MM.1S (cell line): ENCODE data around the gene CPNE1.
"Not testable (repeated sequence)": the region's sequence is repeated elsewhere in the genome, so short reads cannot be mapped to it uniquely, and the experiment has no call there.

Source experiments
- DNase-seq: peaks from one replicate; pipeline ENCODE4 v3.0.0-alpha.2; 2015
- H2AFZ ChIP-seq: fragments of 300-600 bp; sonication (generic); 2 replicates; pipeline ENCODE4 v1.6.0; 2016; ENCODE audit warnings: antibody characterized with exemption, low read length
- H3F3A ChIP-seq: fragments of 300-600 bp; sonication (generic); 2 replicates; pipeline ENCODE4 v1.6.1; 2016; ENCODE audit warnings: mild to moderate bottlenecking, antibody characterized with exemption, low read length, moderate library complexity, mixed read lengths; ENCODE audit not compliant: insufficient read depth
- H3K27ac ChIP-seq: fragments of 300-600 bp; sonication (generic); 2 replicates; pipeline ENCODE4 v1.5.1; 2016; ENCODE audit warnings: mild to moderate bottlenecking, low read length
- H3K27me3 ChIP-seq: fragments of 300-600 bp; sonication (generic); replicated peaks from 2 replicates; pipeline ENCODE4 v1.6.0; 2016; ENCODE audit warnings: low read length; ENCODE audit not compliant: insufficient read depth
- H3K36me3 ChIP-seq: fragments of 300-600 bp; sonication (generic); replicated peaks from 2 replicates; pipeline ENCODE4 v1.6.1; 2016; ENCODE audit warnings: mild to moderate bottlenecking, low read length, mixed read lengths; ENCODE audit not compliant: insufficient read depth
- H3K4me1 ChIP-seq: fragments of 300-600 bp; sonication (generic); 2 replicates; pipeline ENCODE4 v1.6.1; 2016; ENCODE audit warnings: low read length, mixed read lengths
- H3K4me2 ChIP-seq: fragments of 300-600 bp; sonication (generic); 2 replicates; pipeline ENCODE4 v1.6.0; 2016; ENCODE audit warnings: low read depth, low read length
- H3K4me3 ChIP-seq: fragments of 300-600 bp; sonication (generic); 2 replicates; pipeline ENCODE4 v1.5.1; 2016; ENCODE audit warnings: low read length, mixed read lengths
- H3K79me2 ChIP-seq: fragments of 300-600 bp; sonication (generic); 2 replicates; pipeline ENCODE4 v1.6.1; 2016; ENCODE audit warnings: mixed run types, low read length, mixed read lengths
- H3K9ac ChIP-seq: fragments of 300-600 bp; sonication (generic); 2 replicates; pipeline ENCODE4 v1.6.1; 2016; ENCODE audit warnings: low read length, mixed read lengths
- H3K9me2 ChIP-seq: fragments of 300-600 bp; sonication (generic); replicated peaks from 2 replicates; pipeline ENCODE4 v1.6.1; 2016; ENCODE audit warnings: mild to moderate bottlenecking, low read length, mixed read lengths; ENCODE audit not compliant: insufficient read depth
- H3K9me3 ChIP-seq: fragments of 300-600 bp; sonication (generic); replicated peaks from 2 replicates; pipeline ENCODE4 v1.6.1; 2016; ENCODE audit warnings: mild to moderate bottlenecking, low read length, mixed read lengths; ENCODE audit not compliant: insufficient read depth
- H4K20me1 ChIP-seq: fragments of 300-600 bp; sonication (generic); 2 replicates; pipeline ENCODE4 v1.6.1; 2016; ENCODE audit warnings: mild to moderate bottlenecking, low read length, moderate library complexity, mixed read lengths; ENCODE audit not compliant: insufficient read depth
- EZH2 ChIP-seq: fragments of 300-600 bp; sonication (generic); optimal IDR thresholded peaks from 2 replicates; pipeline ENCODE3; 2017; ENCODE audit warnings: low read depth, mild to moderate bottlenecking, antibody characterized with exemption, low read length, mixed read lengths
- EZH2phosphoT487 ChIP-seq: fragments of 300-600 bp; sonication (generic); IDR thresholded peaks from 2 replicates; pipeline ENCODE4 v1.6.1; 2018; ENCODE audit warnings: antibody characterized with exemption, low read length
- TF ChIP-seq, protein P1 (sequence below): fragments of 300-600 bp; sonication (generic); IDR thresholded peaks from 2 replicates; pipeline ENCODE4 v1.5.1; 2016; ENCODE audit warnings: antibody characterized with exemption, low read length, mixed read lengths

CPNE1 gene

DNA sequence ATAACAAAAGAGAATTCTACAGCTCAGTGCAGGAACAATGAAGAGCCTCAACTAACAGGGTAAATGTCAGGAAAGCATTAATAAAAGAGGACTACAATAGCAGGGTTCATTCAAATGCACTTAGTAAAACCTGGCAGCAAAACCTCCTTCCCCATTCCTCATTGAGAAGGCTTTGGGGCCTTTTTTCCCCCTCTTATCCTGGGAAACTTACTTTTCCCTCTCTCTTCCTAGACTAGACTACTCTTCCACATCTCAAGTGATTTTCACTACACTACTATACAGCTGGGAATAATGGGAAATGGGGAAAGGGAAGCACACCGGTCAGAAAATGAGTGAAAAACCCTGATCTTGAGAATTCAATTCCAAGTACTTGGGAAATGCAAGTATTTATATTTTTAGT lies 44.6 kb upstream of the CPNE1 start:
- Histone ChIP-seq H3K27me3 (no peaks in the 10 kb centered on the region), H3K79me2 (peaks cover 94% of the 10 kb centered on the region), H3K4me2 (no peak overlapping the region), H3K4me3 (no peak overlapping the region), H3F3A (peaks cover 35% of the 10 kb centered on the region), H3K27ac (no peak overlapping the region), H3K9me3 (no peaks in the 10 kb centered on the region), H3K36me3 (peaks cover 41% of the 10 kb centered on the region), H3K9me2 (no peaks in the 10 kb centered on the region), H3K9ac (no peak overlapping the region), H4K20me1 (peaks cover 43% of the 10 kb centered on the region), H3K4me1 (no peaks in the 10 kb centered on the region), H2AFZ (no peak overlapping the region)
- TF ChIP-seq, protein P1, sequence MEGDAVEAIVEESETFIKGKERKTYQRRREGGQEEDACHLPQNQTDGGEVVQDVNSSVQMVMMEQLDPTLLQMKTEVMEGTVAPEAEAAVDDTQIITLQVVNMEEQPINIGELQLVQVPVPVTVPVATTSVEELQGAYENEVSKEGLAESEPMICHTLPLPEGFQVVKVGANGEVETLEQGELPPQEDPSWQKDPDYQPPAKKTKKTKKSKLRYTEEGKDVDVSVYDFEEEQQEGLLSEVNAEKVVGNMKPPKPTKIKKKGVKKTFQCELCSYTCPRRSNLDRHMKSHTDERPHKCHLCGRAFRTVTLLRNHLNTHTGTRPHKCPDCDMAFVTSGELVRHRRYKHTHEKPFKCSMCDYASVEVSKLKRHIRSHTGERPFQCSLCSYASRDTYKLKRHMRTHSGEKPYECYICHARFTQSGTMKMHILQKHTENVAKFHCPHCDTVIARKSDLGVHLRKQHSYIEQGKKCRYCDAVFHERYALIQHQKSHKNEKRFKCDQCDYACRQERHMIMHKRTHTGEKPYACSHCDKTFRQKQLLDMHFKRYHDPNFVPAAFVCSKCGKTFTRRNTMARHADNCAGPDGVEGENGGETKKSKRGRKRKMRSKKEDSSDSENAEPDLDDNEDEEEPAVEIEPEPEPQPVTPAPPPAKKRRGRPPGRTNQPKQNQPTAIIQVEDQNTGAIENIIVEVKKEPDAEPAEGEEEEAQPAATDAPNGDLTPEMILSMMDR = no peak
- TF ChIP-seq EZH2 (no peak), EZH2phosphoT487 (no peak)
- DNase-seq = no peak

- no peak for DNase-seq
- H3K9ac ChIP-seq = no peak overlapping the region
- TF ChIP-seq EZH2phosphoT487 = no peak
- TF ChIP-seq, protein P1 = no peak
- no peak for TF ChIP-seq EZH2
- peaks cover 38% of the 10 kb centered on the region for H3F3A ChIP-seq
- no peak overlapping the region for H3K4me2 ChIP-seq
- H3K79me2 ChIP-seq = peaks cover 94% of the 10 kb centered on the region
- no peaks in the 10 kb centered on the region for H3K9me2 ChIP-seq
- no peak overlapping the region for H3K4me3 ChIP-seq
- H2AFZ ChIP-seq = no peak overlapping the region
- H3K9me3 ChIP-seq = no peaks in the 10 kb centered on the region
- peaks cover 36% of the 10 kb centered on the region for H4K20me1 ChIP-seq
- H3K4me1 ChIP-seq = no peaks in the 10 kb centered on the region
- H3K36me3 ChIP-seq = peaks cover 46% of the 10 kb centered on the region
- no peaks in the 10 kb centered on the region for H3K27me3 ChIP-seq
- H3K27ac ChIP-seq = no peak overlapping the region
Observed at GRCh38 chr20:35708502-35708901, 43.8 kb upstream of the CPNE1 start.

DNA sequence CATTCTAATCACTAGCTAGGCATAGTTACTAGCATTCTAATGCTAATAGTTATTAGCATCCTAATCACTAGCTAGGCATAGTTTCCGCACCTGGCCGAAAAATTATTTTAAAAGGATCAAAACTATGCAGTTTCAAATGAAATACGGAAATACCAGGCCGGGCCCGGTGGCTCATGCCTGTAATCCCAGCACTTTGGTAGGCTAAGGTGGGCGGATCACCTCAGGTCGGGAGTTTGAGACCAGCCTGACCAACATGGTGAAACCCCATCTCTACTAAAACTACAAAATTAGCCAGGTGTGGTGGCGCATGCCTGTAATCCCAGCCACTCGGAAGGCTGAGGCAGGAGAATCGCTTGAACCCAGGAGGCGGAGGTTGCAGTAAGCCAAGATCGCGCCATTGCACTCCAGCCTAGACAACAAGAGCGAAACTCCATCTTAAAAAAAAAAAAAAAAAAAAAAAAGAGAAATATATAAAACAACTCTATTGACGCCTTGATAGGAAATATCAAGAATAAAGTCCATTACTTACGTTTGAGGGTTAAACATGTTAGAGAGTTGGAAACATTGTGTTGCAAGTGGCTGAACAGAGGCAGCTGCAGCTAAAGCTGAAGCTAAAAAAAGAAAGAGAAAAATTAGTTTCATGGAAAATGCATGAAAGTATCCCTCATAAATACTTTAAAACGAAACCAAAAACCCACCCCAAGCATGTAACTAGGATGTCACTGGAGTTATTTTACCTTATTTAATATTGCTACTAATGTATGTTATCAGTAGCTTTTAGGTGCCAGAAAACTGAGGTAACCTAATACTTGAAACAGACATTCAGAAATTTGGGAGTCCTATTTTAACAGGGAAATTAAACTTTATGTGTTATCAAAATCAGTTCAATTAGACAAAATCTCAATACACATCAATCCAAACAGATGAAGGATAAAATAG lies 42.2 kb upstream of the CPNE1 start:
- H3K4me1 ChIP-seq, DNase-seq, H3K9me2 ChIP-seq, H2AFZ ChIP-seq, H3K9ac ChIP-seq, H3K4me3 ChIP-seq, H3K27ac ChIP-seq, H3K9me3 ChIP-seq, H3K27me3 ChIP-seq, H3K4me2 ChIP-seq: not testable (repeated sequence)
- H3F3A ChIP-seq = peaks cover 54% of the 10 kb centered on the region
- H3K36me3 ChIP-seq = peaks cover 49% of the 10 kb centered on the region
- peaks cover 93% of the 10 kb centered on the region for H3K79me2 ChIP-seq
- peaks cover 31% of the 10 kb centered on the region for H4K20me1 ChIP-seq

DNA sequence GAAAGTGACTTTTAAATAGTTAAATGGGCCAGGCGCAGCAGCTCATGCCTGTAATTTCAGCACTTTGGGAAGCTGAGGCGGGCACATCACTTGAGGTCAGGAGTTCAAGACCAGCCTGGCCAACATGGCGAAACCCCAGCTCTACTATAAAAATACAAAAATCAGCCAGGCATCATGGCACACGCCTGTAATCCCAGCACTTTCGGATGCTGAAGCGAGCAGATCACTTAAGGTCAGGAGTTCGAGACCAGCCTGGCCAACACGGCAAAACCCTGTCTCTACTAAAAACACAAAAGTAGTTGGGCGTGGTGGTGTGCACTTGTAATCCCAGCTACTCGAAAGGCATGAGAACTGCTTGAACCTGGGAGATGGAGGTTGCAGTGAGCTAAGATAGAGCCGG lies 41.2 kb upstream of the CPNE1 start:
- Histone ChIP-seq H4K20me1 (peaks cover 21% of the 10 kb centered on the region), H3F3A (peaks cover 52% of the 10 kb centered on the region), H3K36me3 (peaks cover 39% of the 10 kb centered on the region), H3K79me2 (peaks cover 89% of the 10 kb centered on the region)
- H3K4me2 ChIP-seq, H2AFZ ChIP-seq, H3K27ac ChIP-seq, H3K4me3 ChIP-seq, H3K9ac ChIP-seq, DNase-seq, H3K9me3 ChIP-seq, H3K4me1 ChIP-seq, H3K9me2 ChIP-seq, H3K27me3 ChIP-seq: not testable (repeated sequence)
